GM18526 (cell line): ENCODE data around the gene INF2.

Experiments used
- POLR2A ChIP-seq: IDR thresholded peaks from 3 replicates; pipeline ENCODE4 v1.6.1; 2011; ENCODE audit not compliant: insufficient read length; ENCODE audit errors: extremely low read depth

The INF2 gene

DNA sequence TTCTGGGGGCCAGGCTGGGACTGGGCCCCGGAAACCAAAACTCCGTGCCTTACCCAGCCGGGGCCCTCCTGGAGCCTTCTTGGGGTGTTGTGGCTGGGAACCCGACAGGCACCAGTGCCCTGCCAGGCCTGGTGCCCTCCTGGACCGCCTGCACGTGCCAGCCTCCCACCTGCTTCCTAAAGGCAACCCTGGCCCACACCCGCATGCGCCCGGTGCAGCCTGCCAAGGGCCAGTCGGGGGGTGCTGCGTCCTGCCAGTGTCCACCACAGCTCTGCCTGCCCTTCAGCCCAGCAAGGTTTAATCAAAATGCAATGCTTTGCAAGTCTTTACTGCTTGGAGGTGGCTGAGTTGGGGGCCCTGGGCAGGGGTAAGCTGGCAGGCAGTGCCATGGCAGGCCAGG, 29.5 kb downstream of the INF2 start:
- no peak for TF ChIP-seq POLR2A

DNA sequence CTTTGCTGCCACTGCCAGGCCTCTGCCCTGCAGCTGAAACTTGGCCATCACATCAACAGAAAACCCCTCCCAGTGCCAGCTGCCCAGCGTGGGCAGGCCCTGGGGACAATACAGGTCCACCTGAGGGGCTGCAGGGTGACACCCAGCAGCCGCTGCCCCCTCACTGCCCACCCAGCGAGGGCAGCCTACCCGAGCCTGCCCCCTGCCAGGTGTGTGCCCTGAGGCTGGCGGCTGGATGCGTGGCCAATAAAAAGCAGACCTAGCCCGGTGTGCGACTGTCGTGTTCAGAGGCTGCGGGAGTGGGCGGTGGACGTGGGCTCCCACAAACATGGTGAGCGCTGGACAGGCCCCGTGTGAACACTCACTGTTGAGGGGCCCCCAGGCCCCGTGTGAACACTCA, 29.9 kb downstream of the INF2 start:
- TF ChIP-seq POLR2A: no peak

DNA sequence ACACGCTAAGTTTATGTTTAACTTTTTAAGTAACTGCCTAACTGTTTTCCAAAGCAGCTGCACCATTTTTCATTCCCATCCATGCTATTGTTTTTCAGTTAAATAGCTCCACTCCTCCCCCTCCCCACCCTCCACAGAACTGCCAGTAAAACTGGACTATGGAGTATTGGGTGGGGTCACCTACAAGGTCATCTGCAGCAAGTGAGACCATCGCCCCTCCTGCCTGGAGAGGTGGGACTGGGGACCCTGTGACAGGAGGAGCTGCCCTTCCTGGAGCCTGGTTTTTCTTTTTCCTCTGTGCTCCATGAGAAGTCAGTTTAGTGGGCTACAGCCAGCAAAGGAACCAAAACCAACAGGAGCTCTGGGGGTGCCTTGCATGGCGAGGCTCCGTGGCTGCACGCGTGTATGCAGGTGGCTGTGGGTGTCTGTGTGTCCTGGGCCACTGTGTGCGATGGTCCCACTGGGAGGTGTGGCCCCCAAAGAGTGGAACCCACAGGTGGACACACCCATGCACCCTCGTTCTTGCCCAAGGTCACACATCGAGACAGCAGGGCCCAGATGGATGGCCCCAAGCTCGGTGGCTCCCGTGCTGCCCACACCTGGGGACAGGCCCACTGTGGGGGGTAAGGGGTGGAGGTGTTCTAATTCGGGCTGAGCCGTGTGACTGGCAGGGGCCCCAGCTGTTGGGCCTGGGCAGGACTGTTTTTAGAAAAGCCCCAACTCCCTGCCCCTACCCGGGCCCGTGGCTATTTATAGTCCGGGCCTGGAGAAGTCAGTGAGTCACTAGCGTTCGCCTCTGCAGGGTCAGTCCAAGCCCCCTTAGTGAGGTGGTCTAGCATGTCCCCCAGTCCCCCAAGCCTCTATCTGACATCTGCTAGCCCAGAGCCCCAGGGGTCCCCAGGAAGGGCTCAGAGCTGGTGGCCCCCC, 32.4 kb downstream of the INF2 start:
- no peak for TF ChIP-seq POLR2A

GRCh38 chr14:104722938-104723650, 33.7 kb downstream of the INF2 start:
- TF ChIP-seq POLR2A: no peak

GRCh38 chr14:104723651-104724406, 34.4 kb downstream of the INF2 start, which contains the start of gene ADSS1:
TSS of gene ADSS1 (plus strand) at chr14:104724229. CDS start at chr14:104724271, 42 bp downstream.
- peak; percentile 32 for TF ChIP-seq POLR2A

DNA sequence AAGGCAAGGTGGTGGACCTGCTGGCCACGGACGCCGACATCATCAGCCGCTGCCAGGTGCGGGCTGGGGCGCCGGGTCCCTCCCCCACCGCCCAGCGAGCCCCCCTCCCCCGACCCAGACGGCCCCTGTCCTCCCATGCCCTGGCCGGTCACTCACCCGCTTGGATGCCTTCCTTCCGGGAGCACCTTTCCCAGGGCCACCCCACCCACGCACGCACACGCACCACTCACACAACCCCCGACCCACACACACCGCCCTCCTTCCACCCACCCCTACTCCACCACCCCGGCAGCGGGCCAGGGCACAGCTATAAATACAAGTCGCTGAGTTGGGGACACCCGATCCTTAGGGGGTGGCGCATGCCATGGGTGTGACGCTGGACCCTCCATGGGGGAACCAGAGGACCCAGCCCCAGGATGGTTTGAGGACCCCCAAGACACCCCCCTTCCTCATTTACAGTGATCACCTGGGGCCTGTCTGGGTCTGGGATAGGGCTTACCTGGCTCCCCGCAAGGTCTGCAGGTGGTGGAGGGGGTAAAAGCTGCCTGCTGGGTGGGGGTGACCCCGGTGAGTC, 35.1 kb downstream of the INF2 start:
- TF ChIP-seq POLR2A: no peak

GRCh38 chr14:104724981-104725771, 35.8 kb downstream of the INF2 start:
- TF ChIP-seq POLR2A: no peak

DNA sequence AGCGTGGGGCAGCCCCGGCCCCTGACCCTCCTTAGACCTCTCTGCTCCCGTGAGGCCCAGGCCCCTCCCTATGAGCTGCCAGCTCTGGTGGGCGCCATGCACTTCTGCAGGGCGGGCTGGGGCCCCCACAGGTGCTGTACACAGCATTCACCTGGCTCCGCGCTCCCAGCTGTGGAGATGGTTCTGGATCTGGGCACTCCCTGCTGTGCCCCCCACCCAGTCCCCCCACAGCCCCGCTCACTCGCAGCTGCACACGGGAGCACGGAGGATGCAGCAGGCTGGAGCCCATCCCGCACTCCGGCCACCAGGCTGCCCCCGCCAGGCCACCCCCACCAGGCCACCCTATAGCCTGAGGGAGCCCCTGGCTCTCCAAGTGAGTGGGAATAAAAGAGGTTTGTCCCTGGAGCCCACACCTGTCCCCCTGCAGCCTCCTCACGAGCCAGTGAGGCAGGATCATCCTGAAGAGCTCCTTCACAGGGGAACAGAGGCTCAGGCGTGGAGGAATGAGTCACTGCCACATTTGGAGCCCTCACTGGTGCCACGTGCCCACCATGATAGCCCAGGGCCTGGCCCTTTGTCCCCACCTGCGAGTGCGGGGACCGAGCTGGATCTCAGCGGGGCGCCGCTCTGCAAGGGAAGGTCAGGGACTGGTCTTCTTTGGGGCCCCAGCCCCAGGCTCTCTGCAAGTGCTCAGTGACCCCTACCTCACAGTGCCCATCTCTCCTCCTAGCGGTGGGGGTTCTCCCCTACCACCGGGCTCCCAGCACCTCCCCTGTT, 36.5 kb downstream of the INF2 start:
- no peak for TF ChIP-seq POLR2A

DNA sequence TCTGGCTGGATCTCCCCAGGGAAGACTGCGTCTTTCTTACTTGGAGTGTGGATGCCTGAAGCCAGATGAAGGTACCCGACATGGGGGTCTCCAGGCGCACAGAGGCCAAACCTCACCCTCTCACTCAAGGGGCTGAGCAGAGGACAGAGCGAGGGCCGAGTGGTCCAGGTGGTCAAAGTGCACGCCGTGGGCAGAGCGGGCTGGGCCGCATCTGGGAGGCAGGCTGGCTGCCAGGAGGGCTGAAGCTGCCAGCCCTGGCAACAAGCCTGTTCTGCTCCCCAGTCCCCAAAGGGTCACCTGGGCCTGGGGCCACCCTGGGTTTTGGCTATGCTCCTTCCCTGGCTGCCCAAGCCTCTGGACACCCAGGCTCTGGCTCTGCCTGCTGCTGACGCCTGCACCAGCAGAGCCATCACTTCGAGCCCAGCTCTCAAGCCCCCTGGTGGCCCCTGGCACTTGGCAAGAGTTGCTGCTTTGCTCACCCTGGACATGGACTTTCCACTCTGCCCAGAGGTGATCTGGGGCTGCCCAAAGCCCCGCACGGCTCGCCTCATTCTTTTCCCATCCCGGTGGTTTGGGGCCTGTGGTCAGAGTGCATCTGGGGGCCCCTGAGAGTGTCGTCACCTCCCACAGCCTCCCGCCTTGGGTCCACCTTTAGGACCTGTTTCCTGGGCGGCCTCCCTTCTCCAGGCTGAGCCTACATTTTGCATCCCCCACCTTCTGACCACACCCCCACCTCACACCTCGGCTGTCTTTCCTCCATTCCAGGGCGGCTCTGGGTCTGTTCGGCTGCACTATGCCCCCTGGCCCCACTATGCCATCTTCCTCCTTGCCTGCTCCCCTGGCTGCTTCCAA, 37.4 kb downstream of the INF2 start:
- no peak for TF ChIP-seq POLR2A

DNA sequence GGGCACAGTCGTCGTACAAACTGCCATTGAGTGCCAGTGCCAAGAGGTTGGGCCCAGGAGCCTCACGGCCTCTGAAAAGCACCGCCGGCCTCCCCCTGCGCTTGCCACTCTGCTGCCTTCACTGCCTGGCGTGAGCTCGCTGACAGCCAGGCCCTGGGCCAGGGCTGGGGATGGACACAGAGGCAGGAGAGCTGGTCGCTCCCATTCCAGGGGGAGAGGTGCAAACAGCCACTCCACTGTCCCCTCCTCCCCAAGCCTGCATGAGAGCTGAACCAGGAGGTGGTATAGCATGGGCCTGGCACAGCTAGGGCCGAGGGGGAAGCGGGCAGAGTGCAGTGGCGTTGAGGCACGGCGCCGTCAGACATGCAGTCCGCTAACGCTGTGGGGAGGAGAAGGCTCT, 39.2 kb downstream of the INF2 start:
- TF ChIP-seq POLR2A: no peak

DNA sequence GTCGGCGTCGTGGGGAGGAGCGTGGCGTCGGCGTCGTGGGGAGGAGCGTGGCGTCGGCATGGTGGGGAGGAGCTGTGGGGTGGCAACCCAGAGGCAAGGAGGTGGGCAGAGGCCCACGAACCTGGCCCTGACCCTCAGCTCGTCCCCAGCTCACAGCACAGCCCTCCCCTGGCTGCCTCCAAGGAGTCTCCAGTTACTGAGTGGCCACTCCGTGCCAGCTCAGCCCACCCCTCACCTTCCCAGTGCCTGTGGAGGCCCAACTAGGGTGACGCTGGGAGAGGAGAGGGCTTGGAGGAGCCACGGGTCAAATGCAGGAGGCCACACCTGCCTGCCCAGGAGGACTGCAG, 40.4 kb downstream of the INF2 start:
- TF ChIP-seq POLR2A: no peak

- TF ChIP-seq POLR2A: no peak
Observed at GRCh38 chr14:104730487-104730886, 41.1 kb downstream of the INF2 start.

GRCh38 chr14:104731320-104732294, 42.2 kb downstream of the INF2 start:
- TF ChIP-seq POLR2A: no peak
